HG02588 (cell line): Measurements from ENCODE around the gene MCFD2.

Experiments
- ATAC-seq: cut with Tn5 transposase; IDR thresholded peaks from one replicate; pipeline ENCODE4 v1.9.1; 2021; ENCODE audit warnings: mild to moderate bottlenecking, moderate library complexity; ENCODE audit not compliant: unreplicated experiment

Gene MCFD2

DNA sequence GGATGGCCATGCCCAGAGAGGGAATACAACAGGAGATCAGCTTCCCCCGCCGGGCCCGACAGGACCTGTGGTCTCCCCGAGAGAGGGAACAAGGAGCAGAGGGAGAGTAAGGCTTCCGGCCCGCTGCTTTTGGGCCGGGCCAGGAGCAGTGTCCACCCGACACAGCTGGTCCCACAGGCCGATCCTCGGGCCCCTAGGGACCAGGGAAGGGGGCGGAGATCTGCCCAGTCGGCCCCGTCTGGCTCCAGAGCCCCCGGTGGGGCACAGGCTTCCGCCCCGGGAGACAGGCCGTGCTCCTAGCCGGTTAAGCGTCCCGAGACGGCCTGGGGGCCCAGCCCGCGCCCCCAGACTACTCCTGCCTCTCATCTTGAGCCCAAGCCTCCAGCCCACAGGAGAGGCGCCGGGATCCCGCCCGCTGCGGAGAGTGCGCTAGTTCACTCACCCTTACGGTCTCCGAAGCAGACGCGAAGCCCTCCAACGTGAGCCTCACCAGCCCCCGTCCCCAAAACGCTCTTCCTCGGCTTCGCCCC, at the start of gene MCFD2:
Gene MCFD2 (minus strand): TSS at position 526 of the 530 bp plus-strand sequence. CDS start 6,635 bp downstream, outside the sequence.
- ATAC-seq: peak; percentile 11

DNA sequence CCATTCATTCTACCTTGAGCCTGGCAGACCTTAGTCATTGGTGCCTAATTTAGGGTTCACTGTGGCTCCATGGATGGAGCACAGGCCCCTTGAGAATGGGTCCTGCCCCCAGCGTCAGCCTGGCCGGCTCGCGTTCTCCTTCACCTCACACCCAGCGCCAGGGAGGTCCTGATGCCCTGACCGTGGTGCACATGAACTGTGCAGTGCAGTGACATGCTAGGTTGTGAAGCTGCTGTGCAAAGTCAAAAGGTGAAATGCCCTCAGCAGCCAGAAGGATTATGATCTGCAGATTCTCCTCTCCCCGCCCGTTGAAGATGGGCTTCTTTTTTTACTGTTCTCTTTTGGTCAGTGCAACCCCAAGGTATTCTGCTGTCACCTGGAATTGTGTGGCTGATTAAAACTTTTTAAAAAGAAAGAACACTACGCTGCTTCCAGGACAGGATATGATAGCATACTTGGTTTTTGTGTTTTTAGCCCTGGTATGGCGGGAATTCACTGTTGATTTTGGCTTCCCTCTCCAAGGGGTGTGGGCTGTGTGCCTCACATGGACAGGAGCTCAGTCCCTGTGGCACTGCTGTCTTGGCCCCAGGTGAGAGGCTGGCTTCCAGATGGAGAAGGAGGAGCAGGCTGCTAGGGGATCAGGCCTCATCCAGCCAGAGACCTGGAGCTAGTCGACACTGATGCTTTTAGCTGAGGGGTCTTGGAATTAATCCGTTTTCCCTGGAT, 49.4 kb upstream of the MCFD2 start:
- no peak for ATAC-seq

DNA sequence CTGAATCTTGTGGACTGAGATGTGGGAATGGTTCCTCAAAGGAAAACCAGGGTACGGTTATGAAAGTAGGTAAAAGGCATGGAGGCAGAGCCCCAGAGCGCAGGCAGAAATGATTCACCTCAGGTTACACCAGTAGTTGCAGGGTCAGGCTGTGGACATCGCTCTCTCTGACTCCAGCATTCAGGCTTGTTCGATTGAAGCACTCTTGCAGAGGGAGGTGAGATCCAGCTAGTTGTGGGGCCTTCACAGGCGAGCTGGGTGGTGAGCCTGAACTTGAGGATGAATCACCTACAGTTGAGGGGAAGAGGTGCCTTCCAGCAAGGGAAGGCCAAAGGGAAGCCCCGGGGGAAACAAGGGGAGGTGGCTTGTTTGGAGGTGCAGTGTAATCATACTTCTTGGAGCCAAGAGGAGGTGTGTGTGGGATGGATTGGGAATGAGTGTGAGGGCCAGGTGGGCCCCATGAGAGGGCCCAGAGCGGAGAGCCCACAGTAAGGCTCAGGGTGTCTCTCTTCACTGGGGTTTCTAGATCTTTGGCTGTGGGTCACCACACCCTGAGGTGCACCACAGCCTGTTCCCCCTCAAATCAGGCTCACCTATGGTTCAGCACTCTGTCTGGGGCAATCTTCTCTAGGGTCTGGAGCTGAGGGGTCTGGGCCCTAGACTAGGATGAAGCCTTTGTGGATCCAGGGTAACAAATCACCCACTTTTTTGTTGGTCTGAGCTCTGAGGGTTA, 48.5 kb upstream of the MCFD2 start:
- ATAC-seq: no peak

DNA sequence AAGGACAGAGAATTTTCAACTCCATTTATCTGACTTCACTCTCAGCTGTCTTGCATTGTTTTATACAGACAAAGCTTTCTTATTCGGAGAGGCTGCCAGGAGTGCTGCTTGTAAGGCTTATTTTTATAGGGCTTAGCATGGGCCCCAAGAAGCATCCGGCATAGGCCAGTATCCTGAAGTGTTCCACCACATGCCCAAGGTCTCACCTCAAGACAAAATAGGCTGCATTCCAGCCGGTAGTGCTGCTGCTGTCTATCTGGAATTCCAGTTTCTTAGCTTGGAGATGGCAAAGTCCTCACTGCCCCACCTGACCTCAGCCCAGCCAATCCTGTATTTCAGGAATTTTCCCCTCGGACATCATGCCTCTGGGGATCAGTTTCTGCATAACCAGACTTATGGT, 47.6 kb upstream of the MCFD2 start:
- no peak for ATAC-seq

DNA sequence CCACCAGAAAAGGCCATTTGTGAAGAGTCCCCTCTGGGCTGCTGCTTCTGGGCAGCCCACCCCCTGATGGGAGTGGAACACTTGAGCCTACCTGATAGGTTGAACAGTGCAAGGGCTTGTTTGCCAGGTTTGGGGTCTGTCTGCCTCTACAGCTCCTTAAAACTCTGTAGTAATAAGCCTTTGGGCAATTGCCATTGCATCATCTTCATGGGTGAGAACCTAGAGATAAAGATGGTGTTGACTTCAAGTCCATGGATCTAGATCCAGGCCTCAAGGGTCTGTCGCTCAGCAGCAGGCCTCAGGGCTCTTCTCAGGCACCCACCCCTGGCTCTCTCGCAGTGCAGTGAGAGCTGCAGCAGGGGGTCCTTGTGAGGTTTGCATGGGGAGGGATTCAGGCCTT, 47.1 kb upstream of the MCFD2 start:
- ATAC-seq: no peak

DNA sequence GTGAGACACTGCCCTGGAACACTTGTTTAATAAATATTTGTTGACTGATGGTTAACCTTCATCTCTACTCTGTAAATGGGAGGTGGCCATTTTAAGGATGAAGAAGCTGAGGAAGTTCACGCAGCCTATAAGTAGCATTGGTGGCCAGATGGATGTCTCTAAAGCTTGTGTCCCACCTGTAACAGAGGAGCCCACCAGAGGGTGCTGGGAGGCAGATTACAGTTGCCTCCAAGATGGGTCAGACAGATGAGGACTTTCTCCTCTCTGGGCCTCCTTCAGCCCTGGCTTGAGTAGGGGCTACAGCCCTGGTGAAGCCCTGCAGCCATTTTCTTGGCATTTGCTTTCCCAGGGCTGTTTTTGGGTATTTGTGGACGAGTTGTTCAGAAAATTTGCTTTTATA, 45.0 kb upstream of the MCFD2 start:
- ATAC-seq: no peak

DNA sequence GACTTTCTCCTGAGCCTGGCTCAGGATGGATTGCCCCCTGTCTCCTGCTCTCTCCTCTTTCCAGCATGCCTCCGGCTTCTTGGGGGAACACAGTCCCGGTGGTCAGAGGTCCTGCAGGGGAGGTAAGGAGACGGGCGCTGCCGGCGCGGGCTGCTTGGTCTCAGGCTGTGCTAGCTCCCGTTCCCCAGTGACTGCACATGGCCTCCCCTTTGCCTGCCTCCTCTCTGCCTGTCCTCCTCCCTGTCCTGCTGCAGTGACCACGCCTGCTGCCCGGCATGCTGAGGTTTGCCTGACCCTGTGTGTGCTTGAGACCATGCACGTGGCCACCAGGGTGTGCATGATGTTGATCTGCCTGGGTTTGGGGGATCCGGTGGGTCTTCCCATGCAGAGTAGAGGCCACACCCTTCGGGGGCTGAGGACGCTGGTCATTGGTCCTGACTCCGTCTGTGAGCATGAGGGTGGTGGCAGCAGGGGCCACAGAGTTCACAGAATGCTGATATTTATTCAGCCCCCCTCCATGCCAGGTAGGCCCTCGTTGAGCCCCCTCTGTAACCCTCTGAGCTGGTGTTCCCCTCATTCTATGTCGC, 42.9 kb upstream of the MCFD2 start:
- ATAC-seq: no peak

DNA sequence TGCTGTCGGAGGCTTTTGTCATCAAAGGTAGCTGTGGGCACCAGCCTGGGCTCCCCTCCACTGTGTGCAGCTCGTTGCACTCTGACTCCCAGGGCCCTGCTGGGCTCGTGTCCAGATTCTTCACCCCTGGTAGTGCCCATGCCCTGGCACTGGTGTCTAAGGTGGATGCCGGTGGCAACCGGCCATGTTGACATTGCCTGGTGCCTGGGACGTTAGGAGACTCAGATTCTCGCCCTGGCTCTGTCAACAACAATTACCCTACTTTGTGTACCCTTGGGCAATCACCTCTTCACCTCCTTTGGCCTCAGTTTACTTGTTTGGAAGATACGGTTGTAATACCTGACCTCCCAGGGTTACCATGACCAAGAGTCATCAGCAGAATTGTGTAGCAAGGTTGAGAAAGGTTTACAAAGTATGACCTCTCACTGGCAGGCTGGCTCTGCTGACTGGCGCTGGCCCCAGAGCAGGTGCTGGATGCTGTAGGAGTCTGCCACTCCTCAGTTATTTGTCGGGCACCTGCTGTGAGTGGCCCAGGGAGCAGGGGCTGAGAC, 41.5 kb upstream of the MCFD2 start:
- ATAC-seq: no peak

DNA sequence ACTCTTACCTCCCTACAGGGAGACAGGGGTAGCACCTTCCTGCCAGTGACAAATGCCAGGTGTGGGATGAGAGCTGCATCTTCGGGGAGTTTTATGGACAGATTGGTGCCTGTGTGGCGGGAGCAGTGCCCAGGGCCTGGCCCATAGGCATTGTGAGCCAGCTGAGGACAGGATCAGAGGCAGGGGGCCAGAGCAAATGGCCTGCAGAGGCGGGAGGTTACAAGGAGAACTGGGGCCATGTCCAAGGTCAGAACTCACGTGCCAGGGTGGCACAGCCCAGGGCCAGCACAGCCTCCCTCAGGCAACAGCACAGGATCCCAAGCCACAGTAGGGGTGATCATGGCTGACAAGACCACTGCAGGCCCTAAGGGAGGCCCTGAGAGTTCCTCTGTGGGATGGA, 40.2 kb upstream of the MCFD2 start:
- no peak for ATAC-seq

DNA sequence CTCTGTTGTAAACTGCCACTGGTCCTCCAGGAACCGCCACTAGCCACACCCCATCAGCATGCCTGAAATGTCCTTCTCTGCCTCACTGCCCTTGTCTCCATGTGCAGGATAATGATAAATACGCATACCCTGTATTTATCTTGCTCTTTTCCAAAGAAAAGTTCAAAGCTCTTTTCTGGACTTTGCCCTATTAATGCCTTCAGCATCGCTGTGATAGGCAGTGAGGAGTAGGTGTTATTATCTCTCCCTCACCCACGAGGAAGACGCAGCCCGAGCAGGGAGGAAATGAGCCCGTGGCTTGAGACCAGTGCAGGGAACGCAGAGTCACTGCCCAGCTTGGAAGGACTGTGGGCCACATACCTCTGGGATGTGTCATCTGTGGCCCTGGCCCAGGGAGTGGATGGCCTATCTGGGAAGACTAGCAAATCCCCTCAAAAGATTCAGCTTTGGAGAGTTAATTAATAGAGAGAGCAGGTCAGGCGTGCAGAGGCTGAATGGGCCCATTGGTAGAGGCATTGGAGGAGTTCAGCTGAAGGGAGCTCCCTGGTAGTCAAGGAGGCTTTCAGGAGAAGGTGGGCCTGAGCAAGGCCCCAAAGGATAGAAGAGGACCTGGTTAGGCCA, 39.5 kb upstream of the MCFD2 start:
- no peak for ATAC-seq

DNA sequence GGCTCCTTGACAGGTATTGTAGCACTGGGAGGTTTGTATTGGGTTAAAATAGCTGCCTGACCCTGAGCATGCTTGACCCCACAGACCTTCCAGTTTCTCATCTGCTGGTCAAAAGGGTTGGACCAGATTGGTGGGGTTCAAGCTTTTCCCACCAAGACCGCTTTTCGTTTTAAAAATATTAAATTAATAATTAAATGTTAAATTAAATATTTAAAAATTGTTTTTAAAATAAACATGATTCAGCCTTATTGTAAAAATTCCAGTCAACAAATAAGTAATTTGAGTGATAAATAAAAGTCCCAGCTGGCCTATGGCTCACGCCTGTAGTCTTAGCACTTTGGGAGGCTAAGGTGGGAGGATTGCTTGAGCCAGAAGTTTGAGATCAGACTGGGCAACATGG, 36.6 kb upstream of the MCFD2 start:
- no peak for ATAC-seq

DNA sequence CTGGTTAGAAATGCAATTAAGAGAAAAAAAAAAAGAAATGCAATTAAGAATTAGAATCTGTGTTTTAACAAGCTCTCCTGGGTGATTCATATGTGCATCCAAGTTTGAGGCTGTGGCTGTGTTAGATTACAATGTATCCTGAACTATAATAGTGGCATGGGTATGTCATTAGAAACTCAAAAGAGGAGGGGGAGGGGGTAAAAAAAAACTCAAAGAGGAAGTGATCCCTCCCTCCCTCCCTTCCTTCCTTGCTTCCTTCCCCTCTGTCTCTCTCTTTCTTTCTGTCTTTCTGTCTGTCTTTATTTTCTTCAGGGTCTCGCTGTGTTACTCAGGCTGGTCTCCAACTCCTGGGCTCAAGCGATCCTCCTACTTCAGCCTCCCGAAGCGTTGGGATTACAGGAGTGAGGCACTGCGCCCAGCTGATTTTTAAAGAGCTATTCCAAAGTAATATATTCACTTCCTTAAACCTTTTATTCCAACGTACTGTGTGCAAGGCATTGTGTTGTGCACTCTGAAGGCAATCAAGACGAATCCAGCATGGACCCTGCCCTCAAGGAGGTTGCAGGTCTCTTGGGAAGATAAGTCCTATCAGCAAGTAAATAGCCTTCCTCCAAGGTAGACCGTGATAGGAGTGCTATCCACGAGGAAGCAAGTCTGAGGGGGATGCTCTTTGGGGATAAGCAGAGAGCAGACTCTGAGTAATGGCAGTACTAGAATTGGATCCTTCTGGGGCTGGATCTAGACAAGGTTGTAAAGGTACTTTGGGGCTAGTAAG, 35.9 kb upstream of the MCFD2 start:
- no peak for ATAC-seq

DNA sequence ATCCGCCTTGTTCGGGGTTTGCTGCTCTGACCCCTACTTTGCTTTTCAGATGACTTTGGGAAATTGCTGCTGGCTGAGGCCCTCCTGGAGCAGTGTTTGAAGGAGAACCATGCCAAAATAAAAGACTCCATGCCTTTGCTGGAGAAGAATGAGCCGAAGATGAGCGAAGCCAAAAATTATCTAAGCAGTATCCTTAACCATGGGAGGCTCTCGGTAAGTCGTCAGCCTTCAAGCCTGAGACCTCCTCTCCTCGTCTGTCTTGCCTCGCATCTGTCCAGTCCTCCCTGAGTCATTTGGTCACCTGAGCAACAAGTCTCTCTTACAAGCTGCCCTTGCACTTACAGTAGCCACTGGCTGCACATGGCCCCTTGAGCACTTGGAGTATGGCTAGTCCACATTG, 34.7 kb upstream of the MCFD2 start:
- no peak for ATAC-seq

DNA sequence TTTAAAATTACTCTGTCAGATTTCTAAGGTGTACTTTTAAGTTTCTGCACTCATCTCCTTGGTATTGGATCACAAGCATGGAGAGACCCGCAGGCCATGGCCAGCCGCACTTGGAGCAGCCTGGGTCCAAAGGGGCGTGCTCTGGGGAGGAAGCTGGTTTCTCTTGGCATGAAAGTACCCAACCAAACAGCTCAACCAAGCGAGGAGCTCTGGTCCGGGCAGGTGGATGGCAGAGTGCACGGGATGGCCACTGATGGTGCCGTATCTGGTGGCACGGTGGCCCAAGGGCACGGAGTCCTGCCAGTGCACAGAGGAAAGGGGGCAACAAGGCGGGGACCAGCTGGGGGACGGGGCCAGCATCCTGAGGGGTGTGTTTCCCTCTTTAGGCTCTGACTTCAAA, 32.2 kb upstream of the MCFD2 start:
- ATAC-seq: no peak

DNA sequence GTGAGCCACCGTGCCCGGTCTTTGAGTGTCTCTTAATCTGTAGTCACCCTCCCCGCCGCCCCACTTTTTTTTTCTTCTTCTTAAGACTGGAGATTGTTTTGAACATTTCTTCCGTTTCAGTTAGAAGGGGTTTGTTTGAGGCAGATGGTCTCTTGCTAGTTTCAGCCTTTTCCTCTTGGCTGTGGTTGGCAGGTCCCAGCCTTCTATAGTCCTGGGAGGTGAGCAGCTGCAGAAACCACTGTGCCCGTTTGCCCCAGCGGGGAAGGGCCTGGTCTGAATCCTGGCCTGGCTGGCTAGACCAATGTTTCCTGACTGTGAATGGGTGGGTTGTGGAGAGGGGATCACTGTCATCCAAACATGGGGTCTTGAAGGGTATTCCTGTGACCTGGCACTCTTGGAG, 30.1 kb upstream of the MCFD2 start:
- no peak for ATAC-seq

DNA sequence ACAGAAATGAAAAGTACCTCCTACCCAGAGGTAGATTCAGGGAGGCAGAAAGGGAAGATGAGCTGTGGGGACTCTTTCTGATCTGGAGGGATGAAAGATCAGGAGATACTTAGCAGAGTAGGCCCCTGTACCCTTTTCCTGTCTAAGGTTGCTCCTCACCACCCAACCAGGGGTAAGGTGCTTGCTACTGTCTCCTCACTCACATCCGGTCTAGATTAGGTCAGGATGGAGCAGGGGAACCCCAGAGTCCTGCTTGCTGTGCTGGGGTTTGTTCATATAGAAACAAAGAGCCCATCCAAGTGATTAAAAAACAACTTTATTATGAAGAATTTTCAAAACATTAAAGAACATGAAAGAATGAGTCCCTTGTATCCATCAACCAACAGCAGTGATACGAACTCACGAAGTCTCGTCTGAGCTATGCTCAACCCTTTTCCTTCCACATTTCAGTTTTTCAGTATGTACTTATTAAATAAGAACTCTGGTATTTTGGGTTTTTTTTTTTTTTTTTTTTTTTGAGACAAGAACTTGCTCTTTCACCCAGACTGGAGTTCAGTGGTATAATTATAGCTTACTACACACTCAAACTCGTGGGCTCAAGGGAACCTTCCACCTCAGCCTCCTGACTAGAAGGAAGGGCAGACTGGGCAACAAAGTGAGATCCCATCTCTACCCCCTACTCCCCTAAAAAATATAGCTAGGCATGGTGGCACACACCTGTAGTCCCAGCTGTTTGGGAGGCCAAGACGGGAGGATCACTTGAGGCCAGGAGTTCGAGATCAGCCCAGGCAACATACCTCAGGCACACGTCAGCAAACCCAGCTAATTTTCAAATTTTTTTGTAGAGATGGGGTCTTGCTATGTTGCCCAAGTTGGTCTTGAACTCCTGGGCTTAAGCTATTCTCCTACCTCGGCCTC, 28.5 kb upstream of the MCFD2 start:
- peak; percentile 26 for ATAC-seq

DNA sequence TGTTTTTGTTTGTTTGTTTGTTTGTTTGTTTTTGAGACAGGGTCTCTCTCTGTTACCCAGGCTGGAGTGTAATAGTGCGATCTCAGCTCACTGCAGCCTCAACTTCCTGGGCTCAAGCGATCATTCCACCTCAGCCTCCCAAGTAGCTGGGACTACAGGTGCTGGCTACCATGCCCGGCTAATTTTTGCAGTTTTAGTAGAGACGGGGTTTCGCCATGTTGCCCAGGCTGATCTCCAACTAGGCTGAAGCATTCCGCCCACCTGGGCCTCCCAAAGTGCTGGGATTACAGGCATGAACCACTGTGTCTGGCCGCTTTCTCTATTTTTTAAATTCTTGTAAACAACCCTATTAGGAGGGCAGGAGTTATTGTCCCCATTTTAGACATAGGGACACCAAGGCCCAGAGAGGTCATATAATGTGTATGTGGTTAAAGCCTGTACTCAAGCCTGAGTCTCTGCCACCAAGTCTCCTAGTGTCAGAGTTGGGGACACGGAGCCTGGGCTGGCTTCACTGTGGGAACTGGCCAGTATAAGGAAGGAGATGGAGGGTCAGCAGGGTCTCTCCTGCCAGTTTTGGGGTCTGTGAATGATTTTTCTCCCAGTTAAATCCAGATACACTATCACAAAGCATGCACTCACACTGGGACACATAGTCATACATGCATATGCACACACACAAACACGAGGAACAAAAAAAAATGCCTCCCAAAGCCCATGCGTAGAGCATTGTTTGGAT, 27.5 kb upstream of the MCFD2 start:
- no peak for ATAC-seq

DNA sequence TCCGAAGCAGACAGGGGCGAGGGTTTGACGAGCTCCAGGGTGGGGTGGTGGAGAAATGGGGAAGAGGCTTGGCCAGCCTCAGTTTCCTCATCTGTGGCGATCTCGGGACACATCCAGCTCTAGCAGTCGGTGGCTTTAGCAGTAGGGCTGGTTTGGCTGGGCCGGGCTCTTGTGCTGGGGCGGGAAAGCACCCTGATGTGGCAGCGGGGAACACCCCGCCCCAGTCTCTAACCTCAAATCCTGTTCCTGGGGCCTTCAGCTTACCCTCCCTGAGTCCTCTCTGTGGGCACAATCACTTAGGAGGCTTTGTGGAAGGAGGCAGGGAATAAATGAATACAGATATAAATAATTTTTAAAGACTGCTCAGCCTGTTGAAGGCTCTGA, 26.5 kb upstream of the MCFD2 start:
- peak; percentile 35 for ATAC-seq
